Smooth muscle cell (in vitro differentiated cells): ENCODE results near the gene NOL4L. TPM values are rescaled to one million over a fixed set of nuclear protein-coding genes. Genes with fewer than 3 reads are reported as not detected.
"Not testable (repeated sequence)": the region's sequence is repeated elsewhere in the genome, so short reads cannot be mapped to it uniquely, and the experiment has no call there.

Experiments used
- DNase-seq: peaks from one replicate; lab custom pipeline; 2025; ENCODE audit not compliant: unreplicated experiment; lab: John Stamatoyannopoulos, UW
- H2AFZ ChIP-seq: fragments of 200-600 bp; sonication (generic); 2 replicates; pipeline ENCODE4 v1.6.0; 2016; ENCODE audit warnings: antibody characterized with exemption, low read depth, mild to moderate bottlenecking
- H3F3A ChIP-seq: fragments of 200-600 bp; sonication (generic); 2 replicates; pipeline ENCODE4 v1.6.0; 2017; ENCODE audit warnings: antibody characterized with exemption, low read depth
- H3K27ac ChIP-seq: fragments of 200-600 bp; sonication (generic); 2 replicates; pipeline ENCODE4 v1.5.1; 2016; ENCODE audit warnings: low read depth, mild to moderate bottlenecking
- H3K27me3 ChIP-seq: fragments of 200-600 bp; sonication (generic); 2 replicates; pipeline ENCODE4 v1.6.1; 2016; ENCODE audit warnings: low read depth, mild to moderate bottlenecking
- H3K36me3 ChIP-seq: fragments of 200-600 bp; sonication (generic); 2 replicates; pipeline ENCODE4 v1.5.1; 2016; ENCODE audit warnings: low read depth
- H3K4me1 ChIP-seq: fragments of 200-600 bp; sonication (generic); 2 replicates; pipeline ENCODE4 v1.5.1; 2016; ENCODE audit warnings: low read depth
- H3K4me2 ChIP-seq: fragments of 200-600 bp; sonication (generic); 2 replicates; pipeline ENCODE4 v1.6.0; 2016; ENCODE audit warnings: mild to moderate bottlenecking
- H3K4me3 ChIP-seq: fragments of 200-600 bp; sonication (generic); 2 replicates; pipeline ENCODE4 v1.5.1; 2016; ENCODE audit warnings: mild to moderate bottlenecking
- H3K79me2 ChIP-seq: fragments of 200-600 bp; sonication (generic); 2 replicates; pipeline ENCODE4 v1.6.0; 2016; ENCODE audit warnings: low read depth, mild to moderate bottlenecking
- H3K9ac ChIP-seq: fragments of 200-600 bp; sonication (generic); 2 replicates; pipeline ENCODE4 v1.6.0; 2016; ENCODE audit warnings: low read depth
- H3K9me3 ChIP-seq: fragments of 200-600 bp; sonication (generic); replicated peaks from 2 replicates; pipeline ENCODE4 v1.5.1; 2016; ENCODE audit warnings: low read depth
- H4K20me1 ChIP-seq: fragments of 200-600 bp; sonication (generic); 2 replicates; pipeline ENCODE4 v1.6.0; 2016; ENCODE audit warnings: low read depth
- CTCF ChIP-seq: fragments of 200-600 bp; sonication (generic); IDR thresholded peaks from 2 replicates; pipeline ENCODE4 v1.5.1; 2017; ENCODE audit warnings: borderline replicate concordance, mild to moderate bottlenecking, antibody characterized with exemption; ENCODE audit not compliant: insufficient read depth, poor library complexity, severe bottlenecking
- WGBS: methylation state at CpG from one replicate; pipeline ENCODE4 v1.1.7; 2016; ENCODE audit warnings: low lambda C conversion rate; 5-methylcytosine and 5-hydroxymethylcytosine counted together
- polyA plus RNA-seq: library from polyadenylated mRNA; unstranded; fragments of >200 nt; fragmentation: Nextera tagmentation; extraction: Ambion mirVana; gene quantifications from 2 replicates; pipeline ENCODE4 v1.2.1, GENCODE V29; 2016
- total RNA-seq: library from RNA; depleted of rRNA; stranded (reverse); fragments of >200 nt; gene quantifications from 2 replicates; pipeline ENCODE4 v1.2.3, GENCODE V29; 2014

NOL4L gene
- total and polyA plus RNA-seq, 2 experiments from 2014 or later: 26.0 to 26.2 TPM

GRCh38 chr20:32596681-32597252 is 11.6 kb upstream of the NOL4L start:
- H3F3A ChIP-seq: no peaks in the 10 kb centered on the region

GRCh38 chr20:32595143-32595542 is 10.0 kb upstream of the NOL4L start:
- Histone ChIP-seq H3K27me3 (peaks cover 3% of the 10 kb centered on the region), H3K4me3 (no peak overlapping the region), H3K79me2 (no peaks in the 10 kb centered on the region), H4K20me1 (no peaks in the 10 kb centered on the region), H3K9me3 (no peaks in the 10 kb centered on the region), H3K4me2 (no peak overlapping the region), H3K9ac (no peak overlapping the region), H3F3A (no peaks in the 10 kb centered on the region), H3K36me3 (no peaks in the 10 kb centered on the region), H2AFZ (no peak overlapping the region), H3K27ac (no peak overlapping the region), H3K4me1 (no peaks in the 10 kb centered on the region)
- 88% methylated on average over 4 of the region's 4 CpGs for WGBS
- no peak for TF ChIP-seq CTCF
- no peak for DNase-seq

More at GRCh38 chr20:32596681-32597252, 11.6 kb upstream of the NOL4L start:
- Histone ChIP-seq H2AFZ (no peak overlapping the region), H3K27me3 (no peaks in the 10 kb centered on the region), H3K9ac (no peak overlapping the region), H4K20me1 (no peaks in the 10 kb centered on the region), H3K4me1 (no peaks in the 10 kb centered on the region), H3K27ac (no peak overlapping the region), H3K36me3 (no peaks in the 10 kb centered on the region), H3K79me2 (no peaks in the 10 kb centered on the region), H3K4me3 (no peak overlapping the region), H3K9me3 (no peaks in the 10 kb centered on the region), H3K4me2 (no peak overlapping the region)
- 90% methylated on average over 2 of the region's 2 CpGs for WGBS
- TF ChIP-seq CTCF: no peak
- no peak for DNase-seq

GRCh38 chr20:32594669-32595068 is 9.5 kb upstream of the NOL4L start:
- H4K20me1 ChIP-seq, H2AFZ ChIP-seq, H3K27ac ChIP-seq, H3K36me3 ChIP-seq, H3K9me3 ChIP-seq, H3K4me3 ChIP-seq, H3K4me1 ChIP-seq, H3K27me3 ChIP-seq, H3K9ac ChIP-seq, DNase-seq, H3K4me2 ChIP-seq, H3F3A ChIP-seq, H3K79me2 ChIP-seq: not testable (repeated sequence)
- WGBS: 96% methylated on average over 5 of the region's 5 CpGs

- no peak overlapping the region for H3K27ac ChIP-seq
- WGBS: 97% methylated on average over 5 of the region's 5 CpGs
- H3K4me3 ChIP-seq: no peak overlapping the region
- H3K79me2 ChIP-seq: no peaks in the 10 kb centered on the region
- H4K20me1 ChIP-seq: no peaks in the 10 kb centered on the region
- H3K4me1 ChIP-seq: no peaks in the 10 kb centered on the region
- no peak overlapping the region for H3K9ac ChIP-seq
- H3F3A ChIP-seq: no peaks in the 10 kb centered on the region
- no peaks in the 10 kb centered on the region for H3K9me3 ChIP-seq
- H2AFZ ChIP-seq: no peak overlapping the region
- no peak for DNase-seq
- H3K4me2 ChIP-seq: no peak overlapping the region
- H3K27me3 ChIP-seq: peaks cover 3% of the 10 kb centered on the region
- no peaks in the 10 kb centered on the region for H3K36me3 ChIP-seq
- TF ChIP-seq CTCF: no peak
Observed at GRCh38 chr20:32594204-32594603, 9.1 kb upstream of the NOL4L start.

GRCh38 chr20:32592616-32593015 is 7.5 kb upstream of the NOL4L start:
- H4K20me1 ChIP-seq, H3K79me2 ChIP-seq, H3K4me3 ChIP-seq, H2AFZ ChIP-seq, H3K27ac ChIP-seq, H3K4me2 ChIP-seq, H3K9ac ChIP-seq, H3F3A ChIP-seq, DNase-seq, H3K9me3 ChIP-seq, H3K4me1 ChIP-seq, H3K36me3 ChIP-seq: not testable (repeated sequence)
- H3K27me3 ChIP-seq: peaks cover 12% of the 10 kb centered on the region
- WGBS: 86% methylated on average over 4 of the region's 4 CpGs
